ENCODE measurements around the gene PTN.

The PTN gene

DNA sequence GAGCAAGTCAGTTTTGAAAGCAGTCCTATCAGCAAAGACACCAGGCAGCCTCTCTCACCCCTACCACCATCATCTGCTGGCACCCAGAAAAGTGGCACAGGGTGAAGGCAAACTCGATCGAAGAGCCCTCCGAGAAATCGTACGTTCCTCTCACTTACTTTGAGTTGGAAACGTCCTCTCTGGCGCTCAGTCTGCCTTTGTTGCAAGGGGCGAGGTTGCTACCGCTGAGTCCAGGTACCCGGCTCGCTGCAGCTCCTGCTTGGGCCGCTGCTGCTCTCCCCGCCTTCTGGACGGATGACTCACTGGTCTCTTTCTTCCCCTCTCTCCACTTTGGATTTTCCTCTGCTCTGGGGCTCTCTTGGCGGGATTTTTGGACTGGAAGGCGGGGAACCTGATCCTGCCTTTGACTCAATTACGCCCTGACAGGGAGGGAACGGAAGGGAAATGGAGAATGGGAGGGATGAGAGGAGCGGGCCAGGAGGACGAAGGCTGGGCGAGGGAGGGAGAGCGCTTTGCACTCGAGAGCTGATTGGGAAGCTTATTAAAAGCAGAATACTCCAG is at the start of gene PTN:
TSS of gene PTN (minus strand) at position 453 of the 561 bp plus-strand sequence. CDS start 88,760 bp downstream, outside the sequence.
- DNase-seq (ENCODE audit: low read depth), result no peak

DNA sequence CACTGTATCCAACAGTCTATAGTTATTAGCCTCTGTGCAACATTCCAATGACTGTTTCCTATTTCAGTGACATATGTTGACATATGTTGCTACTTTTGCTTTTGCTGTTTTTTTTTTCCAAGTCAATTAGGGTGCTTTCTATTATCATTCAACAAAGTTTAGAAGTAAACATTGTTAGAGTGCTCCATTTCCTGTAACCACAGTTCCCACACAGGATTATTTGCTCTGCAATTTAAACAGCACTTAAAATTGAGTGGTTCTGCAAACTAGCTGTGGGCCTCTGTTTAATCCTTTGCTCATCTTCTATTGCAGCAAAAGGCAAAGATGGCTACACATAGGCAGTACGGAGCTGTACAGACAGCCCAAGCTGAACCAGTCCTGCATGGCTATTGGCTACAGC is 46.5 kb upstream of the PTN start:
- DNase-seq (ENCODE audit: low read depth), result no peak

- DNase-seq (ENCODE audit: low read depth), result no peak
These were observed 45.4 kb upstream of the PTN start for GRCh38 chr7:137388916-137389315.

- no peak for DNase-seq (ENCODE audit: low read depth)
These were observed 43.4 kb upstream of the PTN start for GRCh38 chr7:137386966-137387365.

GRCh38 chr7:137381045-137381444 is 37.5 kb upstream of the PTN start:
- no peak for DNase-seq (ENCODE audit: low read depth)

DNA sequence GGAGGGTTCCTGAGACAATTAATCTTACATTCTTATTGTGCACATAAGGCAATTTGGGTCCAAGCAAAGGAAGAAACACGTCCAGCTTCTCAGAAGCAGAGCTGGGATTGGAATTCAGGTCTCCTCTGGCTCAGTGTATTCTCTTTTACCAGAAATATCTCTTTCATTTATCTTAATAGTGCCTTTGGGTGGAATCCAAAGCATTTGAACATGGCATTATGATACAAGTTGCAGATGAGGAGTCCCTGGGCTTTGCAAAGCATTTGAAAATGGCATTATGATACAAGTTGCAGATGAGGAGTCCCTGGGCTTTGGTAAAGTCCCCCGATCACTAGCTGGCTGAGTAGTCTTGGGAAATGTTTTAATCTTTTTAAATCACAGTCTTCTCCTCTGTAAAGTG is 30.0 kb upstream of the PTN start:
- no peak for DNase-seq (ENCODE audit: low read depth)

DNA sequence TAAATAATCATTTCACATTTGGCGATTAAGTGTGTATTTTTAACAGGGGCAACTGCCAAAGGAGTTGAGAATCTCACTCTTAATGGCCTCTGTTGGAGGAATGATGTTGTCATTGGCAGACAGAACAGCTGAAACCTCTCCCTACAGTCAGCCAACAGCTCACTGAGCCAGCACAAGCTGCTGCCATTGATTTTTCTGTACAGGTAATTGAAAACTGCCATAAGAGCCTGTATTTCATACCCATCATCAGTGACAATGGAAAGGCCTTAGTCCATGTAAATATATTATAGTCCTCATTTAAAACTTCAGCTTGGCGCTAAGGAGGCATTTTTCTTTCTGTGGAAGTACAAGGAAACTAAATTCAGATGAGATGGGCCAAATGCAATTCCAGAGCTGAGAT is 28.1 kb upstream of the PTN start:
- no peak for DNase-seq (ENCODE audit: low read depth)

GRCh38 chr7:137366995-137367394 is 23.5 kb upstream of the PTN start:
- no peak for DNase-seq (ENCODE audit: low read depth)

DNA sequence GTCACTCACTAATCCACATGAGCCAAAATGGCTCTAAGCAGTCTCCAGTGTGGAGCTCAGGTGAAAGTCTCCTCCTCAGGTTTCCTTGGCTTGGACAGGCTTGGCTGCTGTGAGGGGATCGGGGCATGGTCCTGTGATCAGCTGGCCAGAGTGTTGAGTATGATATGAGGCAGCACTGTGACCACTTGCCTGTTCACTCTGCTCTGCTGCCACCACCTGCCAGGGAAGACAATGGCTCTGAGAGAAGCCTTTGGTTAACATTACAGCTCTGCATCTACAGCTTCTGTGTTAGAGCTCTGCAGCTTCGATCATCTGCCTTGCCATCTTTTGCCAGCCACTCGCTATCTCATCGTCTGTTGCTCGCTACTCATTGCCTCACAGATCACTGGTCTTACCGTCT is 20.1 kb upstream of the PTN start:
- DNase-seq (ENCODE audit: low read depth), result no peak

GRCh38 chr7:137360087-137360679 is 16.6 kb upstream of the PTN start:
- DNase-seq (ENCODE audit: low read depth), result no peak

DNA sequence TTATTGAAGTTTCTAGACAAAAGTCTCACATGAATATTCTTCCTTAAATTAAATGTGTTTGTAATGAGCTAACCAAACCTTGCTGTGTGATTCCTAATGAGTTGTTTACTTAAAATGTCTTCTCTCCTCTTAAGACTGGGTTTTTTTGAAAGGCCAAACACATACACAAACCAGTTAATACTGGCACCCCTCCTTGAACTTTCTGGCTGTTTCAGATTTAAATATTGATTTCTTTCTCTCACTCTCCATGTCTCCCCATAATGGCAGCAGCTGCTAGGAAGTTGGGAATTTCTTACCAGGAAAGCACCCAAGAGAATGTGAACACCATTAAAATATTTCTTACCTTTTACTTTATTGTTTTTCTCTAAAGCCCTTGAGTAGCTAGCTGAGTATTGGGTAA is 11.4 kb upstream of the PTN start:
- DNase-seq (ENCODE audit: low read depth), result no peak

GRCh38 chr7:137354396-137354795 is 10.9 kb upstream of the PTN start:
- DNase-seq (ENCODE audit: low read depth), result no peak

- DNase-seq (ENCODE audit: low read depth), result no peak
These were observed 8.4 kb upstream of the PTN start for GRCh38 chr7:137351941-137352340.

GRCh38 chr7:137345799-137346449 is 2.4 kb upstream of the PTN start:
- no peak for DNase-seq (ENCODE audit: low read depth)

DNA sequence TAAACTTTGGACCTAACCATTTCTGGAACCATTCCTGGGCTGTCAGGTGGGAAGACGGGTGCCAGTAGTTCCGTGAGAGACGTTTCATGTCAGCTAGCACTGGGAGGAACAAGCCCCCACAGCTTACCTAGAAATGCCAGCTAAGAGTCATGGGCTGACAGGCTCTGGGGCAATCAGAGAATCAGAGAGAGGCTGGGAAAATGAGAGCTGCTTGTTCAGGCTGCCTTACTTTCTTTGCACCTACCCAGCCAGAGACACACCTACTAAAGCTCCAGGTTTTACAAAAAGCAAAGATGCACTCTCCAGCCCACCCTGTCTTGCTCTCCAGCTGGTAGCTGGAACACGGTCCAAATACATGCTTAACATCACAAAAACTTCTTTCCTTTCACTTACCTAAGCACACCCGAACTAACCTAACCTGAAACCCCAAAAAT is 688 bp downstream of the PTN start:
- no peak for DNase-seq (ENCODE audit: low read depth)

- DNase-seq (ENCODE audit: low read depth), result no peak
These were observed 1.3 kb downstream of the PTN start for GRCh38 chr7:137342265-137342664.

- DNase-seq (ENCODE audit: low read depth), result no peak
These were observed 5.6 kb downstream of the PTN start for GRCh38 chr7:137337902-137338301.

- no peak for DNase-seq (ENCODE audit: low read depth)
These were observed 7.7 kb downstream of the PTN start for GRCh38 chr7:137335814-137336213.

GRCh38 chr7:137331378-137331777 is 12.2 kb downstream of the PTN start:
- no peak for DNase-seq (ENCODE audit: low read depth)

GRCh38 chr7:137329411-137329810 is 14.1 kb downstream of the PTN start:
- DNase-seq (ENCODE audit: low read depth), result no peak

DNA sequence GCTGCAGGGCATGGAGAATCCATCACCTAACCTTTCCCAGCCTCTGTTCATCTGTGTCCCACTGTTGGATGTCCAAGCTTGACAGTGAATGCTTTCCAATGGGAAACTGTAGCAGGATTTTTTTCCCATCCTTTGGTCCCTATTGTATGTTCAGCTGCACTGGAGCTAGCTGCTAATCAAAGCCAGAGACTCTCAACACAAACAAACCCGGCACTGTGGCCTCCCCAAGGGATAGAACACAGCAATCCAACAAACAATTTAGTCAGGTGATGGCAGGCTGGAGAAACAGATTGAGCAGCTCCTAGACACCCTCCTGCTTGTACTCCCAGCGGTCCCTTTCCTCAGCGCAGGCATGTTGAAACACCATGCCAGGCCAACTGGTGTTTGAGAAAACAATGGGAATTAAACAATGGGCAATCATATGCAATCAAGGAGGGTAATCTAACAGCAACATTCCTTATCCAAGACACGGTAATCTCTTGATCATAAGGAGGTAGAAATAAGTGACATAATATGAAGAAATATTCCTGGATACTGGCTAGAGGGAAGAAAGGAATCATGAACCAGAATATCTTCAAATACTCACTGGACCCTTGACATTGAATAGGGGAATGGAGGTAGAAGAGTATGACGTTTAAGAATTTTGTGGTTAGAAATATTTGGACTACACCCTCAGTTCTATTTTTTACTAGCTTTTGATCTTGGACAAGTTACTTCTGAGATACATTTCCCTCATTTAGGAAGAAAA is 15.0 kb downstream of the PTN start:
- no peak for DNase-seq (ENCODE audit: low read depth)

- no peak for DNase-seq (ENCODE audit: low read depth)
These were observed 17.6 kb downstream of the PTN start for GRCh38 chr7:137325927-137326326.
